ENCODE results near the gene SPNS3.

DNA sequence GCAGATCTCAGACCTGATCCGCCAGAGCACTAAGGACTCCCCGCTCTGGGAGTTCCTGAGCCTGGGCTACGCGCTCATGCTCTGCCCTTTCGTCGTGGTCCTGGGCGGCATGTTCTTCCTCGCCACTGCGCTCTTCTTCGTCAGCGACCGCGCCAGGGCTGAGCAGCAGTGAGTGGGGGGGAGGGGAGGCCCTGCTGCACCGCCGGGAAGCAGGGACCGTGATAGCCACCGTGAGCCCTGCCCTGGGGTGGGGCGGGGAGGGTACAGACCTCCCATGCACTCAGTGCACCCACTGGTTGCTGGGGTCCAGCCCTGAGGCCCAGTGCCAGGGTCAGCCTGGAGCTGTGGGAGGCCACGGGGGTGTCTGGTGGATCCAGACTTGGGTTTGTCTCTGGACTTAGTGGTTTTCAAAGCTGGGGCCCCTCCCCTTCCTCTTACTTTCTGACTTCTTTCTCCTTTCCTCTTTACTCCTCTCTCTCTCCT, 102.6 kb downstream of the SPNS3 start:
- TF ChIP-seq POLR2AphosphoS5 (IDR thresholded peaks at IDR 0.05) (no peak), POLR2A (IDR thresholded peaks at IDR 0.05) (no peak), EP300 (IDR thresholded peaks at IDR 0.05) (no peak)
- TF ChIP-seq, protein P1, sequence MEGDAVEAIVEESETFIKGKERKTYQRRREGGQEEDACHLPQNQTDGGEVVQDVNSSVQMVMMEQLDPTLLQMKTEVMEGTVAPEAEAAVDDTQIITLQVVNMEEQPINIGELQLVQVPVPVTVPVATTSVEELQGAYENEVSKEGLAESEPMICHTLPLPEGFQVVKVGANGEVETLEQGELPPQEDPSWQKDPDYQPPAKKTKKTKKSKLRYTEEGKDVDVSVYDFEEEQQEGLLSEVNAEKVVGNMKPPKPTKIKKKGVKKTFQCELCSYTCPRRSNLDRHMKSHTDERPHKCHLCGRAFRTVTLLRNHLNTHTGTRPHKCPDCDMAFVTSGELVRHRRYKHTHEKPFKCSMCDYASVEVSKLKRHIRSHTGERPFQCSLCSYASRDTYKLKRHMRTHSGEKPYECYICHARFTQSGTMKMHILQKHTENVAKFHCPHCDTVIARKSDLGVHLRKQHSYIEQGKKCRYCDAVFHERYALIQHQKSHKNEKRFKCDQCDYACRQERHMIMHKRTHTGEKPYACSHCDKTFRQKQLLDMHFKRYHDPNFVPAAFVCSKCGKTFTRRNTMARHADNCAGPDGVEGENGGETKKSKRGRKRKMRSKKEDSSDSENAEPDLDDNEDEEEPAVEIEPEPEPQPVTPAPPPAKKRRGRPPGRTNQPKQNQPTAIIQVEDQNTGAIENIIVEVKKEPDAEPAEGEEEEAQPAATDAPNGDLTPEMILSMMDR (IDR thresholded peaks at IDR 0.05) = no peak
